Suprapubic skin (tissue), 4 donors: Measurements from ENCODE around the gene ARVCF. TPM values are rescaled to one million over a fixed set of nuclear protein-coding genes. Genes with fewer than 3 reads are reported as not detected.

Source experiments
- DNase-seq, 2 donors: peaks; one replicate each; pipeline ENCODE4 v3.0.0-alpha.2; 2019; ENCODE audit warnings: low spot score in 2 of 2
- H3K27ac ChIP-seq: fragments of 200-600 bp; sonication (generic); one replicate; pipeline ENCODE4 v1.5.1; 2019
- H3K27me3 ChIP-seq: fragments of 200-600 bp; sonication (generic); one replicate; pipeline ENCODE4 v1.5.1; 2019
- H3K36me3 ChIP-seq: fragments of 200-600 bp; sonication (generic); one replicate; pipeline ENCODE4 v1.5.1; 2019
- H3K4me1 ChIP-seq: fragments of 200-600 bp; sonication (generic); one replicate; pipeline ENCODE4 v1.5.1; 2019
- H3K4me3 ChIP-seq: fragments of 200-600 bp; sonication (generic); one replicate; pipeline ENCODE4 v1.5.1; 2019; ENCODE audit warnings: mild to moderate bottlenecking
- H3K9me3 ChIP-seq: fragments of 200-600 bp; sonication (generic); one replicate; pipeline ENCODE4 v1.5.1; 2019
- CTCF ChIP-seq, 2 donors: fragments of 200-600 bp in 1 of 2; fragments of 450-650 bp in 1 of 2; sonication (generic) in 1 of 2; IDR thresholded peaks; one replicate each; pipeline ENCODE4 v1.5.1; 2016 to 2019; ENCODE audit warnings: antibody characterized with exemption in 2 of 2, mild to moderate bottlenecking in 1 of 2, moderate library complexity in 1 of 2
- EP300 ChIP-seq: sonication (generic); formaldehyde crosslinking; IDR thresholded peaks from one replicate; pipeline ENCODE4 v1.6.1; 2017; ENCODE audit warnings: antibody characterized with exemption
- POLR2A ChIP-seq, 2 donors: fragments of 450-650 bp; IDR thresholded peaks; one replicate each; pipeline ENCODE4 v1.6.1; 2017; ENCODE audit warnings: antibody characterized with exemption in 2 of 2, mild to moderate bottlenecking in 2 of 2, moderate library complexity in 2 of 2
- POLR2AphosphoS5 ChIP-seq, 3 donors: sonication (generic); formaldehyde crosslinking; IDR thresholded peaks; one replicate each; pipeline ENCODE4 v1.6.1; 2017; ENCODE audit warnings: antibody characterized with exemption in 3 of 3
- WGBS: methylation state at CpG from one replicate; pipeline ENCODE4 v1.1.5; 2018; 5-methylcytosine and 5-hydroxymethylcytosine counted together
- total RNA-seq, 4 donors: library from RNA; depleted of rRNA; stranded (reverse); fragments of >200 nt; gene quantifications; one replicate each; pipeline ENCODE4 v1.1.0, GENCODE V29; 2016

The ARVCF gene
- total RNA-seq, 4 donors from 2014 or later = 22.9 to 38.4 (median 26.0) TPM

GRCh38 chr22:19968450-19968891 is 48.2 kb downstream of the ARVCF start:
- Histone ChIP-seq H3K27me3 (no peaks in the 10 kb centered on the region), H3K4me3 (no peak overlapping the region), H3K27ac (no peak overlapping the region), H3K9me3 (no peaks in the 10 kb centered on the region), H3K4me1 (peaks cover 18% of the 10 kb centered on the region), H3K36me3 (peaks cover 76% of the 10 kb centered on the region)
- 82% methylated on average over 17 of the region's 18 CpGs for WGBS
- no peak for DNase-seq
- TF ChIP-seq CTCF (IDR thresholded peaks at IDR 0.05) = no peak
- TF ChIP-seq EP300 = no peak
- no peak for TF ChIP-seq POLR2A (IDR thresholded peaks at IDR 0.05)
- TF ChIP-seq POLR2AphosphoS5 (IDR thresholded peaks at IDR 0.05) = no peak

- TF ChIP-seq EP300 (no peak), CTCF (IDR thresholded peaks at IDR 0.05) (no peak), POLR2AphosphoS5 (IDR thresholded peaks at IDR 0.05) (no peak), POLR2A (IDR thresholded peaks at IDR 0.05) (no peak)
- WGBS = 94% methylated on average over 3 of the region's 7 CpGs
- H3K27ac ChIP-seq = no peak overlapping the region
- no peaks in the 10 kb centered on the region for H3K27me3 ChIP-seq
- H3K4me3 ChIP-seq = no peak overlapping the region
- no peak for DNase-seq
- H3K4me1 ChIP-seq = peaks cover 20% of the 10 kb centered on the region
- peaks cover 71% of the 10 kb centered on the region for H3K36me3 ChIP-seq
- no peaks in the 10 kb centered on the region for H3K9me3 ChIP-seq
Measured at GRCh38 chr22:19967850-19968449, 48.7 kb downstream of the ARVCF start.

GRCh38 chr22:19966908-19967750 is 49.5 kb downstream of the ARVCF start:
- H3K27ac ChIP-seq = no peak overlapping the region
- no peak for DNase-seq
- peaks cover 28% of the 10 kb centered on the region for H3K4me1 ChIP-seq
- no peaks in the 10 kb centered on the region for H3K27me3 ChIP-seq
- TF ChIP-seq POLR2A (IDR thresholded peaks at IDR 0.05) (no peak), CTCF (IDR thresholded peaks at IDR 0.05) (no peak), POLR2AphosphoS5 (IDR thresholded peaks at IDR 0.05) (no peak), EP300 (no peak)
- no peaks in the 10 kb centered on the region for H3K9me3 ChIP-seq
- WGBS = 71% methylated on average over 19 of the region's 20 CpGs
- peaks cover 66% of the 10 kb centered on the region for H3K36me3 ChIP-seq
- H3K4me3 ChIP-seq = no peak overlapping the region

GRCh38 chr22:19965771-19966709 is 50.6 kb downstream of the ARVCF start:
- peaks cover 39% of the 10 kb centered on the region for H3K4me1 ChIP-seq

More at GRCh38 chr22:19965771-19966709, 50.6 kb downstream of the ARVCF start:
- H3K9me3 ChIP-seq = no peaks in the 10 kb centered on the region
- TF ChIP-seq POLR2A (IDR thresholded peaks at IDR 0.05) (no peak), POLR2AphosphoS5 (IDR thresholded peaks at IDR 0.05) (no peak), EP300 (no peak), CTCF (IDR thresholded peaks at IDR 0.05) (no peak)
- no peak overlapping the region for H3K27ac ChIP-seq
- H3K36me3 ChIP-seq = peaks cover 58% of the 10 kb centered on the region
- no peaks in the 10 kb centered on the region for H3K27me3 ChIP-seq
- no peak for DNase-seq
- no peak overlapping the region for H3K4me3 ChIP-seq
- 80% methylated on average over 10 of the region's 10 CpGs for WGBS
